HEK293T (cell line): ENCODE data around the gene INSIG2.

Source experiments
- BHLHE40 ChIP-seq: fragments of 450-650 bp; IDR thresholded peaks from 2 replicates; pipeline ENCODE4 v1.6.1; 2016; ENCODE audit warnings: mild to moderate bottlenecking, moderate library complexity, borderline replicate concordance
- ELF4 ChIP-seq: fragments of 450-650 bp; IDR thresholded peaks from 2 replicates; pipeline ENCODE4 v1.6.1; 2017; ENCODE audit warnings: antibody characterized with exemption
- FOXA1 ChIP-seq: fragments of 450-650 bp; IDR thresholded peaks from 2 replicates; pipeline ENCODE4 v1.6.1; 2016; ENCODE audit warnings: mild to moderate bottlenecking
- FOXM1 ChIP-seq: fragments of 450-650 bp; IDR thresholded peaks from 2 replicates; pipeline ENCODE4 v1.6.1; 2017; ENCODE audit warnings: mild to moderate bottlenecking, borderline replicate concordance
- HDGF ChIP-seq: fragments of 450-650 bp; IDR thresholded peaks from 2 replicates; pipeline ENCODE4 v1.6.1; 2017; ENCODE audit warnings: antibody characterized with exemption, borderline replicate concordance
- LEF1 ChIP-seq: fragments of 450-650 bp; IDR thresholded peaks from 2 replicates; pipeline ENCODE4 v1.6.1; 2017; ENCODE audit warnings: mild to moderate bottlenecking, borderline replicate concordance
- SP1 ChIP-seq: fragments of 450-650 bp; IDR thresholded peaks from 2 replicates; pipeline ENCODE4 v1.6.1; 2017
- SUZ12 ChIP-seq: fragments of 450-650 bp; IDR thresholded peaks from 2 replicates; pipeline ENCODE4 v1.6.1; 2016; ENCODE audit warnings: mild to moderate bottlenecking
- TARDBP ChIP-seq: fragments of 450-650 bp; IDR thresholded peaks from 2 replicates; pipeline ENCODE4 v1.6.1; 2016
- ZNF384 ChIP-seq: fragments of 450-650 bp; IDR thresholded peaks from 2 replicates; pipeline ENCODE4 v1.6.1; 2016

GRCh38 chr2:118094503-118094902 is 6.2 kb downstream of the INSIG2 start:
- TF ChIP-seq SUZ12 (no peak), HDGF (no peak), TARDBP (no peak), SP1 (no peak), ELF4 (no peak), BHLHE40 (no peak), FOXA1 (no peak), FOXM1 (no peak), LEF1 (no peak), ZNF384 (no peak)
